ENCODE measurements around the gene EPG5.

DNA sequence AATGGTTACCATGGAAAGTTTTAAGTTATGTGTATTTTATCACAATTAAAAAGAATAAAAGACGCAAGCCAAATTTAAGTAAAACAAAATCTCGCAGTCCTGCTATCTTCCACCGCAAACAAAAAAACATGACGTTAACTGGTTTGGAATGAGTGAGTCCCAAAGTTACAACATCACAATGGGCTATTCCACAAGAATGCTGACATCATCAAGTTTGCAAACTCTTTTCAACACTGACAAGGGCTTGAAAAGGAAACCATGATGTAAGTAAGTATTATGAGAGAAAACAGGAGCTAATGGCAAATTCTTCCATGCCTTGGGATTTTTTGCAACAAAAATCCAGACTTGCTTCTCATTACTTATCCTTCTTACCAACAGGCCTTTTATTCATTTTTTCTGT lies 110.6 kb downstream of the EPG5 start:
- TF ChIP-seq POLR2A (IDR thresholded peaks at IDR 0.05; ENCODE audit: low read length) (no peak), GATA1 (IDR thresholded peaks at IDR 0.05; ENCODE audit: low read depth, low read length) (no peak)
